Activated naive CD8-positive, alpha-beta T cell treated with anti-CD3 and anti-CD28 coated beads, Interleukin-2, amount 50 U/mL, for 24 hours (primary cell): Measurements from ENCODE around the gene LYPD1.

Experiments used
- ATAC-seq: fragments of 150-1000 bp; cut with Tn5 transposase; one replicate; pipeline ENCODE4 v1.10.0; 2021
- DNase-seq: peaks from one replicate; pipeline ENCODE4 v3.0.0; 2021
- H3K27ac Mint-ChIP-seq: one replicate; pipeline ENCODE4 v1.8.0; 2021; ENCODE audit warnings: mild to moderate bottlenecking, mixed read lengths
- H3K27me3 Mint-ChIP-seq: one replicate; pipeline ENCODE4 v1.8.0; 2021; ENCODE audit warnings: mixed read lengths
- H3K36me3 Mint-ChIP-seq: one replicate; pipeline ENCODE4 v1.8.0; 2021; ENCODE audit warnings: low read depth, mixed read lengths
- H3K4me1 Mint-ChIP-seq: one replicate; pipeline ENCODE4 v1.8.0; 2021; ENCODE audit warnings: mixed read lengths
- H3K4me3 Mint-ChIP-seq: one replicate; pipeline ENCODE4 v1.8.0; 2021; ENCODE audit warnings: mild to moderate bottlenecking, moderate library complexity, mixed read lengths
- H3K9me3 Mint-ChIP-seq: one replicate; pipeline ENCODE4 v1.8.0; 2021; ENCODE audit warnings: mixed read lengths

LYPD1 gene

GRCh38 chr2:132678483-132678882 is 8.5 kb upstream of the LYPD1 start:
- no peak for ATAC-seq
- no peak overlapping the region for H3K27ac Mint-ChIP-seq
- no peak overlapping the region for H3K4me3 Mint-ChIP-seq
- H3K9me3 Mint-ChIP-seq = no peaks in the 10 kb centered on the region
- peaks cover 3% of the 10 kb centered on the region for H3K27me3 Mint-ChIP-seq
- H3K36me3 Mint-ChIP-seq = no peaks in the 10 kb centered on the region
- no peak for DNase-seq
- H3K4me1 Mint-ChIP-seq = no peaks in the 10 kb centered on the region

- Mint-ChIP-seq H3K27ac (no peak overlapping the region), H3K4me3 (no peak overlapping the region), H3K36me3 (no peaks in the 10 kb centered on the region), H3K4me1 (no peaks in the 10 kb centered on the region), H3K9me3 (no peaks in the 10 kb centered on the region), H3K27me3 (peaks cover 7% of the 10 kb centered on the region)
- ATAC-seq (no peak), DNase-seq (no peak)
Observed at GRCh38 chr2:132677661-132678060, 7.7 kb upstream of the LYPD1 start.

DNA sequence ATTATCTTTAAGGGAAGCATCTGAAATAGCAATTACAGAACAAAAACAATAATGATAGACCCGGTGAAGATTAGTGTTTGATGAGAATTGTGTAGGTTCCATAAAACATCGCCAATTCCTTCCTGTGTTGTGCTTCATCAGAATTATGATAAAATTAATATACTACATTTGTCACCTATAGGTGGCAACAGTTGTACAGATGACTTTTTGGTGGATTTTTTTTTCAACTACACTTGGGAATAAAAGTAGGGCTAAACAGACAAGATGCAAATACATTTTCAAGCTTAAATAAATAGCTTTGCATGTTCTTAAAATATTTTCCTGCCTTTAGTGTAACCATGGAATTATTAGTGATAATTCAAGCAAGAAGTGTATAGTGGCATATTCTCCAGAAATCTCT is 7.0 kb upstream of the LYPD1 start:
- Mint-ChIP-seq H3K27ac (no peak overlapping the region), H3K36me3 (no peaks in the 10 kb centered on the region), H3K27me3 (peaks cover 11% of the 10 kb centered on the region), H3K9me3 (no peaks in the 10 kb centered on the region), H3K4me3 (no peak overlapping the region), H3K4me1 (no peaks in the 10 kb centered on the region)
- ATAC-seq (no peak), DNase-seq (no peak)

DNA sequence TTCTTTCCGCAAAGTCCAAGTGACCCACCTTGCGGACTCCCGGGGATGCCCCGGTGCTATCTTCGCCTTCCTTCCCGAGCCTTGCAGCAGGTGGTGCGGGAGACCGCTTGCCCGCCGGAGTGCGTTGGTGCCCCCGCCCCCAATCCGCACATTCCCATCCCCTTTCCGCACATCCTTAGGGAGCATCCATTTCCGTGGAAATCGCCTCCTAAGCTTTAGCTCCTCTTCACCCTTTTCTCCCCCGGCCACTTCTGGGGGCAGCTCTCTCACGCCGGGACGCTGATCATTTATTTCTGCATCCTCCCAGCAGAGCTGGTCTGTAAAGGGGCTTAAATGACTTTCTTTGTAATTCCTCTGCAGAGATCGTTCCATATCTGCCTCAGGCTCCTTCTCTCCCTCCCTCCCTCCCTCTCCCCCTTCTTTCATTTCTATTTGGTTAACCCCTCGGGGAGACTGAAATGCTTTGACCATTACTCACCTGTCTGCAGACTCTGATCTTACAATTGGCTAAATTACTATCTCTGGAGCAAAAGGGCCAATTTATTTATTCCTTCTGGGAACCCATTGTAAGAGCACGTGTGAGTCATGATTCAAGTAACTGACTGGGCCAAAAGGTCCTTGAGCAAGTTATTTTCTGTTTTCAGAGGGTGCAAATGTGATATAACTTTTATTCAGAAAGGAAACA is 1.3 kb upstream of the LYPD1 start:
- no peaks in the 10 kb centered on the region for H3K36me3 Mint-ChIP-seq
- H3K27me3 Mint-ChIP-seq = peaks cover 26% of the 10 kb centered on the region
- DNase-seq (no peak), ATAC-seq (no peak)
- H3K9me3 Mint-ChIP-seq = no peaks in the 10 kb centered on the region
- H3K4me1 Mint-ChIP-seq = no peaks in the 10 kb centered on the region
- H3K27ac Mint-ChIP-seq = no peak overlapping the region
- H3K4me3 Mint-ChIP-seq = no peak overlapping the region

- no peak overlapping the region for H3K4me3 Mint-ChIP-seq
- H3K27me3 Mint-ChIP-seq = peaks cover 30% of the 10 kb centered on the region
- H3K27ac Mint-ChIP-seq = no peak overlapping the region
- H3K4me1 Mint-ChIP-seq = no peaks in the 10 kb centered on the region
- DNase-seq (no peak), ATAC-seq (no peak)
- no peaks in the 10 kb centered on the region for H3K9me3 Mint-ChIP-seq
- H3K36me3 Mint-ChIP-seq = no peaks in the 10 kb centered on the region
Observed at GRCh38 chr2:132670496-132671150, 618 bp upstream of the LYPD1 start.

DNA sequence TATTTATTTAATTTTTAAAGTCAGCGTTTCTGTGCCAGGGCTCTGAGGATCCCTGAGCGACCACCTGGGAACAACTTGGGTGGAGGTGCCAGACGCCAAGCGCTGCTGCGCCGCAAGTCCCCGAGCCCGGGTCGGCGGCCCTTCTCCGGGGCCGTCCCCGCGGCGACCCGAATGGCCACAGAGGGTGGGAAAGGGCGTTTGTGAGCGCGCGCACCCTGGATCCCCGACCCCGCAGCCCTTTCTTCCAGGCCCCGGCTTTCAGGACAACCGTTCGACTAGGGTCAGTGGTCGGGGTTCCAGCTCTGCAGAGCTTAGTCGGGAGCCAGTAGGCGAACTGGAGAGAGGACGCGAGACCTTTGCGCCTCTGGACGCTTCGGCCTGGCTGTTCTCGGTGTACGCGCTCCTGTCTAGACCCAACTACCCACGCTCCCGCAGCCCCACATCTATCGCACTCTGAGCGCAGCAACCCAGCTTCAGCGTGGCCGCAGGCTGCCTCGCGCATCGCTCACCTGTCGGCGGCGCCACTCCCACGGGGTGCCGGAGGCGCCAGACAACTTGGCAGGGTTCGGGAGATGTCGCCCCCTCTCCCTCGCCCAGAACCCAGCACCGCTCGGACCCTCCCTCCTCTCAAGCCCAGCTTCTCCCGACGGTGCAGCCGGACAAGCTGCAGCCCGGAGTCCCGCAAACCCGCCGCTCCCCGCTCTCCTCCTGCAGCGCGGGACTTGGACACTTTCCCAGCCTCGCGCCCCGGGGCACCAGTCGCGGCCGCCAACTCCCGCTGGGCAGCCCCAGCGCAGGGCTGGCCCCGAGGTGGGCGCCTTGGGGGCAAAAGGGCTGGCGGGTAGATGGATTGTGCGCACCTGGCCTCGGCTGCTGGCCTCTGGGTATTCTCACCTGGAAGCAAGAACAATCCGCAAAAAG is 758 bp downstream of the LYPD1 start:
- H3K4me1 Mint-ChIP-seq = no peaks in the 10 kb centered on the region
- DNase-seq = no peak
- H3K4me3 Mint-ChIP-seq = no peak overlapping the region
- peaks cover 27% of the 10 kb centered on the region for H3K27me3 Mint-ChIP-seq
- no peaks in the 10 kb centered on the region for H3K9me3 Mint-ChIP-seq
- ATAC-seq = no peak
- H3K27ac Mint-ChIP-seq = no peak overlapping the region
- H3K36me3 Mint-ChIP-seq = no peaks in the 10 kb centered on the region

DNA sequence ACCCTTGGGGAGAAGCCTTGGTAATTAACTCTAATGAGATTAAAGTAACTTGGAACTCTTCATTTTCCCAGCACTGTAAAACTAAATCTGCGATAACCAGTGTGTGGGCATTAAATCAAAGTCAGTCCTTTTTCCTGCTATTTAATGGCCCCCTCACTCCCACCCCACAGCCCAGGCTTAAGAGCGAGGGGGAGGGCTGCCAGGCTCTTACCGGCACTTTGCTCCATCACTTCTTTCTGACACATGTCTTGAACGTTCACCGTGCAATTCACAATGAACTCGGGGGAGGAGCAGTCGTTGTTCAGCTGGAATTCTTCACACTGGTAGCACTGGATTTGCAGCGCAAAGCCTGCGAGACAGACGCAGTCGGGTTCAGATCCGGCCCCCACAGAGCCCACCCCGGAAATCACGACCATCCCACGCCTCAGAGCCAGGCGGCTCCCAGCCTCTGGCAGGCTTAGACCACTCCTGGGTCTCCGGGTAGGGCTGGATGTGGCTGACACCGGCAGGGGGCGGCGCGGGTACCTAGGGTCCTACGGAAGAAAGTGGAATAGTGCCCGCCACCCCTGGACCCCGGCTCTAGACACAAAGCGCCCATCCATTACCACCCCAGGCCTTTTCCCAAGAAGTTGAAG is 1.7 kb downstream of the LYPD1 start:
- DNase-seq = no peak
- no peaks in the 10 kb centered on the region for H3K36me3 Mint-ChIP-seq
- no peak for ATAC-seq
- peaks cover 27% of the 10 kb centered on the region for H3K27me3 Mint-ChIP-seq
- no peak overlapping the region for H3K27ac Mint-ChIP-seq
- no peaks in the 10 kb centered on the region for H3K9me3 Mint-ChIP-seq
- H3K4me1 Mint-ChIP-seq = no peaks in the 10 kb centered on the region
- H3K4me3 Mint-ChIP-seq = no peak overlapping the region

GRCh38 chr2:132667706-132668105 is 2.3 kb downstream of the LYPD1 start:
- DNase-seq (no peak), ATAC-seq (no peak)
- peaks cover 23% of the 10 kb centered on the region for H3K27me3 Mint-ChIP-seq

GRCh38 chr2:132665401-132666140 is 4.4 kb downstream of the LYPD1 start:
- H3K27me3 Mint-ChIP-seq = peaks cover 7% of the 10 kb centered on the region
- H3K27ac Mint-ChIP-seq = no peak overlapping the region
- no peaks in the 10 kb centered on the region for H3K36me3 Mint-ChIP-seq
- no peak for DNase-seq
- H3K9me3 Mint-ChIP-seq = no peaks in the 10 kb centered on the region
- ATAC-seq = no peak
- no peaks in the 10 kb centered on the region for H3K4me1 Mint-ChIP-seq
- H3K4me3 Mint-ChIP-seq = no peak overlapping the region

More at GRCh38 chr2:132667706-132668105, 2.3 kb downstream of the LYPD1 start:
- H3K27ac Mint-ChIP-seq = no peak overlapping the region
- no peaks in the 10 kb centered on the region for H3K9me3 Mint-ChIP-seq
- H3K4me3 Mint-ChIP-seq = no peak overlapping the region
- no peaks in the 10 kb centered on the region for H3K36me3 Mint-ChIP-seq
- H3K4me1 Mint-ChIP-seq = no peaks in the 10 kb centered on the region

- no peak for ATAC-seq
- no peak for DNase-seq
- Mint-ChIP-seq H3K9me3 (no peaks in the 10 kb centered on the region), H3K4me3 (no peak overlapping the region), H3K27me3 (peaks cover 9% of the 10 kb centered on the region), H3K4me1 (no peaks in the 10 kb centered on the region), H3K36me3 (no peaks in the 10 kb centered on the region), H3K27ac (no peak overlapping the region)
Observed at GRCh38 chr2:132664096-132664495, 5.9 kb downstream of the LYPD1 start.

DNA sequence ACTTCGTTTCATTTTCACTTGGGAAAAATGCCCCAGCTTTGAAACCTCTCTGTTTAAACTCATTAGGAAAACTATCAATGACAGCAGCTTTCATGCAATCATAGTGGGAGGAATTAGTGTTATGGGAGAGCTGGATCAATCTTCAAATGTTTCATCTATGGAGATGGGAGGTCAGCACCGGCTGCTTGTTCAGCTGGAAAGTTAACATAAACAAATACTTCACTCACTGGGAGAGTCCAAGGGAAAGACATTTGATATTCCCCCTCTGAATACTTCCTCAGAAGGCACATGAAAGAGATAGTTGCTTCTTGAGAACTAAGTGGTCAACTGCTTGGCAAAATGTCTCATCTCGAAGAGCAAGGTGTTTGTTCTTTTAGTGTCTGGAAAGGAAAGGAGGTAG is 7.3 kb downstream of the LYPD1 start:
- no peak for ATAC-seq

DNA sequence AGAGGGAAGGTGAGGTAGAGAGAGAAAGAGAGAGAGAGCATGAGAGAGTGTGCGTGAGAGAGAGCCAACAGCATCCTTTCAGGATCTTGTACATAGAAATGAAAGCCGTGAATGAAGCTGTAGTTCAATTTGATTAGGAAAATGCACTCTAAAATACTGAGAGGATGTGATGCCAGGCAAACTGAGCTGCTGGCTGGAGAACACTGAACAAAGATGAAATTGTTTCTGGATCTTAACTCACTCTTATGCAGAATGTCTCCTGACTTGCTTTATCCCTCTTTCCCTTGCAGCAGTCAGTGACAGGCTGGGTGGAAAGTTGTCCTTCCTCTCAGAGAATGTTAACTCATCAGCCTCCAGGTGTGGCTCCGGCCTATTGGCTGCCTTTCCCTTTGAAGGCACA is 10.7 kb downstream of the LYPD1 start:
- no peaks in the 10 kb centered on the region for H3K36me3 Mint-ChIP-seq
- no peak overlapping the region for H3K4me3 Mint-ChIP-seq
- DNase-seq = no peak
- H3K9me3 Mint-ChIP-seq = peaks cover 4% of the 10 kb centered on the region
- H3K4me1 Mint-ChIP-seq = no peaks in the 10 kb centered on the region
- ATAC-seq = no peak
- H3K27me3 Mint-ChIP-seq = peaks cover 2% of the 10 kb centered on the region
- H3K27ac Mint-ChIP-seq = no peak overlapping the region

More for the DNA sequence above, 7.3 kb downstream of the LYPD1 start:
- Mint-ChIP-seq H3K4me1 (no peaks in the 10 kb centered on the region), H3K36me3 (no peaks in the 10 kb centered on the region), H3K27me3 (peaks cover 7% of the 10 kb centered on the region), H3K27ac (no peak overlapping the region), H3K9me3 (no peaks in the 10 kb centered on the region), H3K4me3 (no peak overlapping the region)
- DNase-seq = no peak

DNA sequence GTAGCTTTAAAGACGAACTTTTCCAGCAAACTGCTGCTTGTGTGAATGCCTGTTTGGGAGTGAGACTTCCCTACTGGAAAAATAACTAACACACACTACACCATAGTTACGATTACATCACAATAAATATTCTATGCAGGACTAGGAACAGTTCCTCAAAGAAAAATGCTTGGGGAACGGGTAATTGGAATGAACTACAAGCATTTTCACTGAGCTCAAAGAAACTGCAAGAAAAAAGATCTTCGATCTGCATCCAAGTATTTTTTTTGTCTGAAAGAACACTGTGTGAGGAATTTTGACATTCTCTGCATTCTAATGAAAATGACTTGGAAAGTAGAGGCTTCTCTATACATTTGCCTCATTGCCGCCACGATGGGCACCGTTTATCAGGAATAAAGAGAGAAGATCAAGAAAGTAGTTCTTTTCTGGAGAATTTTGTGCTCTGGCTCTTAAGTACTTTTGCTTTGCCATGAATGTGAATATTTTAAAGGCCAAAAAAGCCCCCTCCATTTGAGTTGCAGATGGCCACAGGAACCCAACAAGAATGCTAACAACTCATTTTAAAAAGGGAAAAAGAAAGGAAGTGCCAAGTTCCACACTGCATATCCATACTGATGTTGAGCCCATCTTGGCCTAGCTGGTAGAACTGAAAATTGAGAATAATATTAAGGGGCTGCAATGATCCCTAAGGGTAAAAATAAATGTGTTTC is 13.6 kb downstream of the LYPD1 start:
- H3K36me3 Mint-ChIP-seq = no peaks in the 10 kb centered on the region
- no peaks in the 10 kb centered on the region for H3K4me1 Mint-ChIP-seq
- DNase-seq (no peak), ATAC-seq (no peak)
- no peak overlapping the region for H3K27ac Mint-ChIP-seq
- peaks cover 2% of the 10 kb centered on the region for H3K27me3 Mint-ChIP-seq
- no peak overlapping the region for H3K4me3 Mint-ChIP-seq
- peaks cover 7% of the 10 kb centered on the region for H3K9me3 Mint-ChIP-seq
